NT2/D1 (cell line): Measurements from ENCODE around the gene KIAA1549.
"Not testable (repeated sequence)": the region's sequence is repeated elsewhere in the genome, so short reads cannot be mapped to it uniquely, and the experiment has no call there.

Experiments
- DNase-seq: peaks from one replicate; pipeline ENCODE4 v3.0.0-alpha.2; 2011; ENCODE audit warnings: low read depth, low spot score
- H3K27me3 ChIP-seq: 2 replicates; pipeline ENCODE4 v1.6.0; 2011; ENCODE audit warnings: mild to moderate bottlenecking; ENCODE audit not compliant: insufficient read length, insufficient read depth
- H3K36me3 ChIP-seq: 2 replicates; pipeline ENCODE4 v1.6.1; 2011; ENCODE audit warnings: mild to moderate bottlenecking, low read length, mixed read lengths; ENCODE audit not compliant: insufficient read depth, insufficient read length
- H3K4me1 ChIP-seq: 2 replicates; pipeline ENCODE4 v1.5.1; 2011; ENCODE audit not compliant: insufficient read depth, insufficient read length
- H3K4me3 ChIP-seq: 2 replicates; pipeline ENCODE4 v1.5.1; 2011; ENCODE audit warnings: low read depth; ENCODE audit not compliant: insufficient read length
- H3K9ac ChIP-seq: 2 replicates; pipeline ENCODE4 v1.6.0; 2011; ENCODE audit warnings: low read depth; ENCODE audit not compliant: insufficient read length
- H3K9me3 ChIP-seq: 2 replicates; pipeline ENCODE4 v1.5.1; 2011; ENCODE audit warnings: mild to moderate bottlenecking, low read length; ENCODE audit not compliant: insufficient read depth
- SUZ12 ChIP-seq: IDR thresholded peaks from 2 replicates; pipeline ENCODE4 v1.6.1; 2011; ENCODE audit not compliant: insufficient read length, insufficient read depth; ENCODE audit errors: extremely low read depth
- YY1 ChIP-seq: IDR thresholded peaks from 2 replicates; pipeline ENCODE4 v1.6.1; 2011; ENCODE audit not compliant: insufficient read length, insufficient read depth
- ZNF274 ChIP-seq: IDR thresholded peaks from 2 replicates; pipeline ENCODE4 v1.6.1; 2011; ENCODE audit warnings: mild to moderate bottlenecking, low read depth, low read length

The KIAA1549 gene

GRCh38 chr7:138821912-138822311 lies 159.3 kb downstream of the KIAA1549 start:
- no peak overlapping the region for H3K9ac ChIP-seq
- H3K4me1 ChIP-seq = peaks cover 2% of the 10 kb centered on the region
- H3K9me3 ChIP-seq = no peaks in the 10 kb centered on the region
- H3K27me3 ChIP-seq = no peaks in the 10 kb centered on the region
- DNase-seq = no peak
- no peak overlapping the region for H3K4me3 ChIP-seq
- H3K36me3 ChIP-seq = no peaks in the 10 kb centered on the region
- no peak for TF ChIP-seq ZNF274
- TF ChIP-seq YY1 = no peak
- no peak for TF ChIP-seq SUZ12

GRCh38 chr7:138819625-138820024 lies 161.6 kb downstream of the KIAA1549 start:
- no peaks in the 10 kb centered on the region for H3K36me3 ChIP-seq
- no peak overlapping the region for H3K4me3 ChIP-seq
- no peaks in the 10 kb centered on the region for H3K27me3 ChIP-seq
- no peak for DNase-seq
- no peak overlapping the region for H3K9ac ChIP-seq
- H3K4me1 ChIP-seq = peaks cover 2% of the 10 kb centered on the region
- TF ChIP-seq SUZ12 = no peak
- no peak for TF ChIP-seq YY1
- no peak for TF ChIP-seq ZNF274
- no peaks in the 10 kb centered on the region for H3K9me3 ChIP-seq

- Histone ChIP-seq H3K4me3 (no peak overlapping the region), H3K4me1 (no peaks in the 10 kb centered on the region), H3K9ac (no peak overlapping the region), H3K36me3 (no peaks in the 10 kb centered on the region), H3K9me3 (no peaks in the 10 kb centered on the region), H3K27me3 (no peaks in the 10 kb centered on the region)
- DNase-seq = no peak
- TF ChIP-seq ZNF274 (no peak), SUZ12 (no peak), YY1 (no peak)
These were observed 164.5 kb downstream of the KIAA1549 start for GRCh38 chr7:138816650-138817049.

- no peaks in the 10 kb centered on the region for H3K4me1 ChIP-seq
- H3K4me3 ChIP-seq = no peak overlapping the region
- no peak overlapping the region for H3K9ac ChIP-seq
- no peak for TF ChIP-seq ZNF274
- no peak for TF ChIP-seq SUZ12
- no peak for TF ChIP-seq YY1
- H3K9me3 ChIP-seq = no peaks in the 10 kb centered on the region
- no peak for DNase-seq
- H3K36me3 ChIP-seq = no peaks in the 10 kb centered on the region
- H3K27me3 ChIP-seq = no peaks in the 10 kb centered on the region
These were observed 166.3 kb downstream of the KIAA1549 start for GRCh38 chr7:138814816-138815332.

GRCh38 chr7:138813945-138814344 lies 167.2 kb downstream of the KIAA1549 start:
- DNase-seq = no peak
- no peaks in the 10 kb centered on the region for H3K4me1 ChIP-seq
- no peak for TF ChIP-seq ZNF274
- no peak for TF ChIP-seq YY1
- no peak for TF ChIP-seq SUZ12
- H3K27me3 ChIP-seq = no peaks in the 10 kb centered on the region
- H3K9me3 ChIP-seq = no peaks in the 10 kb centered on the region
- H3K4me3 ChIP-seq = no peak overlapping the region
- H3K36me3 ChIP-seq = no peaks in the 10 kb centered on the region
- no peak overlapping the region for H3K9ac ChIP-seq

- H3K27me3 ChIP-seq, H3K4me1 ChIP-seq, H3K9ac ChIP-seq, H3K36me3 ChIP-seq, H3K9me3 ChIP-seq, H3K4me3 ChIP-seq, DNase-seq: not testable (repeated sequence)
These were observed 169.9 kb downstream of the KIAA1549 start for GRCh38 chr7:138811327-138811726.

- TF ChIP-seq SUZ12 (no peak), YY1 (no peak), ZNF274 (no peak)
- H3K9me3 ChIP-seq = no peaks in the 10 kb centered on the region
These were observed 171.8 kb downstream of the KIAA1549 start for GRCh38 chr7:138809346-138809745.

GRCh38 chr7:138804618-138805017 lies 176.6 kb downstream of the KIAA1549 start:
- no peaks in the 10 kb centered on the region for H3K9me3 ChIP-seq
- no peak overlapping the region for H3K9ac ChIP-seq
- H3K4me1 ChIP-seq = no peaks in the 10 kb centered on the region
- TF ChIP-seq YY1 = no peak
- TF ChIP-seq ZNF274 = no peak
- no peak for TF ChIP-seq SUZ12
- no peak overlapping the region for H3K4me3 ChIP-seq
- DNase-seq = no peak
- peaks cover 5% of the 10 kb centered on the region for H3K27me3 ChIP-seq
- no peaks in the 10 kb centered on the region for H3K36me3 ChIP-seq

More at GRCh38 chr7:138809346-138809745, 171.8 kb downstream of the KIAA1549 start:
- H3K9ac ChIP-seq = no peak overlapping the region
- H3K36me3 ChIP-seq = no peaks in the 10 kb centered on the region
- peaks cover under 1% of the 10 kb centered on the region for H3K27me3 ChIP-seq
- no peak for DNase-seq
- H3K4me3 ChIP-seq = no peak overlapping the region
- no peaks in the 10 kb centered on the region for H3K4me1 ChIP-seq
